Astrocyte (in vitro differentiated cells and primary cell): ENCODE measurements around the gene ASF1B.

ENCODE experiments used
- EZH2 ChIP-seq: IDR thresholded peaks from 2 replicates; pipeline ENCODE4 v1.6.1; 2012; ENCODE audit warnings: mild to moderate bottlenecking, low read length, inconsistent platforms; ENCODE audit not compliant: insufficient read depth
- TF ChIP-seq, protein P1 (sequence below): IDR thresholded peaks from 2 replicates; pipeline ENCODE4 v1.5.1; 2011; ENCODE audit warnings: low read depth, mild to moderate bottlenecking, inconsistent platforms, low read length, moderate library complexity; ENCODE audit not compliant: insufficient read depth

DNA sequence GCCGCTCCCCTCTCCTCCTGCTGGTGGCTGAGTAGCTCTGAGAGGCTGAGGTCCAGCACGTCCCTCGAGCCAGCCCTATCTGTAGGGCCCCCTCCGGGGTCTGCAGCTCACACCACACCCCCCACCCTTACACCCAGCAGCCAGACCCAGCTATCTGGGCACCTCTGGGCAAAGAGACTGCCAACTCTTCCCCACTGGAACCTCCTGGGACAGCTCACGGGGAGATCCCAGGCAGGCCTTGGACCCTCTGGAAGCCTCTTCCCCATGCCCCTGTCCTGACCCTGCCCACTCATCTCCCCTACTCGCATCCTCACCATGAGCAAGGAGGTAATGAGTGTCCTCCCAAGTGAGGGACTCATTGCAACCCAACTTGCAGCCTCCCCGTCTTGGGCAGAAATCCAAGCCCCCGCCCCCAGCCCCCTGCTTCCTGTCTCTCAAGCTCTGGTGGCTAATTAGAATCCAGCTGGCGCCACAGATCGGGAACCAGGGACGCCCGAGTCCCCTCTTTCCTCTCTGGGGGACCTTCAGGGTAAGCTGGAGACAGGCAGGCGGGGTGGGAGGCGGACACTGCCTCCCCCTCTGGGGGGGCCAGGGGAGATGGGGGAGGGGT is 47.5 kb upstream of the ASF1B start:
- TF ChIP-seq, protein P1, sequence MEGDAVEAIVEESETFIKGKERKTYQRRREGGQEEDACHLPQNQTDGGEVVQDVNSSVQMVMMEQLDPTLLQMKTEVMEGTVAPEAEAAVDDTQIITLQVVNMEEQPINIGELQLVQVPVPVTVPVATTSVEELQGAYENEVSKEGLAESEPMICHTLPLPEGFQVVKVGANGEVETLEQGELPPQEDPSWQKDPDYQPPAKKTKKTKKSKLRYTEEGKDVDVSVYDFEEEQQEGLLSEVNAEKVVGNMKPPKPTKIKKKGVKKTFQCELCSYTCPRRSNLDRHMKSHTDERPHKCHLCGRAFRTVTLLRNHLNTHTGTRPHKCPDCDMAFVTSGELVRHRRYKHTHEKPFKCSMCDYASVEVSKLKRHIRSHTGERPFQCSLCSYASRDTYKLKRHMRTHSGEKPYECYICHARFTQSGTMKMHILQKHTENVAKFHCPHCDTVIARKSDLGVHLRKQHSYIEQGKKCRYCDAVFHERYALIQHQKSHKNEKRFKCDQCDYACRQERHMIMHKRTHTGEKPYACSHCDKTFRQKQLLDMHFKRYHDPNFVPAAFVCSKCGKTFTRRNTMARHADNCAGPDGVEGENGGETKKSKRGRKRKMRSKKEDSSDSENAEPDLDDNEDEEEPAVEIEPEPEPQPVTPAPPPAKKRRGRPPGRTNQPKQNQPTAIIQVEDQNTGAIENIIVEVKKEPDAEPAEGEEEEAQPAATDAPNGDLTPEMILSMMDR = no peak
- TF ChIP-seq EZH2 = no peak
